Fibroblast of skin of right quadriceps (primary cell): ENCODE data around the gene THBS2.
"Not testable (repeated sequence)": the region's sequence is repeated elsewhere in the genome, so short reads cannot be mapped to it uniquely, and the experiment has no call there.

Source experiments
- DNase-seq: peaks from one replicate; pipeline ENCODE4 v3.0.0-alpha.2; 2013

The THBS2 gene

DNA sequence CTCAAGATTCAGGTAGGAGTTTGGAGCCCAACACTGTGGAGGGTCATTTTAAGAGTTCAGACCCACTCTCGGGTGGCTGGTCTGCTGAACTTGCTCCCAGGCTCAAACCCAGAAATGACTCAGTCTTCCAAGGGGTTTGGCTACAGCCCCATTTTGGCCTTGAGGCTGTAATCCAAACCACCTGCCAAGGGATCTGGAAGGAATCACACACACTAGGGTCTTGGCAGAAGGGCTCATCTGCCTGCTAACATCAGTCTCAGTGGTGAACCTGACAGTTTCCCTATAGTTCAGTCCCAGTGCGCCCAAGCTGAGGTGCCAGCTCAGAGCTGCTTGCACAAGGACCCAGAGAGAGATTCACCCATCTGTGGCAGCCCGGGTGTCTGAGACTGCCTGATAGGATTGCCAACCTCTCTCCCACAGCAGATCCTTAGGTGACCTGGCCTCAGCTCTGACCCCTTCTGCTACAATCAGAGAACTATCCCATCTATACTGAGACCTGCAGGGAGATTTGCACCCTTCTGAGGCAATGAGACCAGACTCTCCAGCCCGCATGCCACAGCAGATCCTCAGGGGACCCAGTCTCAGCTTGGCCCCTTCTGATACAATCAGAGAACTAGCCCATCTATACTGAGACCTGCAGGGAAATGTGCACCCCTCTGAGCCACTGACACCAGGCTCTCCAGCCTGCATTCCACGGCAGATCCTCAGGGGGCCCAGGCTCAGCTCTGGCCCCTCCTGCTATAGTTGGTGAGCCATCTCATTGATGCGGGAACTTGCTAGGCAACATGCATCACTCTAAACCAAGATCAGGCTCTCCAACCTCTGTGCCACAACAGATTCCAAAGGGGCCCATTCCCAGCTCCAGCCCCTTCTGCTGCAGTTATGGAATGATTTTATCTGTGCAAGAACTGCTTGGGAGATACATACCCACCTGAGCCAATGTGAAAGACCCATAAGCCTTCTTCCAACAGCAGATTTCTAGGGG is 48.2 kb downstream of the THBS2 start:
- DNase-seq: peak; percentile 59

DNA sequence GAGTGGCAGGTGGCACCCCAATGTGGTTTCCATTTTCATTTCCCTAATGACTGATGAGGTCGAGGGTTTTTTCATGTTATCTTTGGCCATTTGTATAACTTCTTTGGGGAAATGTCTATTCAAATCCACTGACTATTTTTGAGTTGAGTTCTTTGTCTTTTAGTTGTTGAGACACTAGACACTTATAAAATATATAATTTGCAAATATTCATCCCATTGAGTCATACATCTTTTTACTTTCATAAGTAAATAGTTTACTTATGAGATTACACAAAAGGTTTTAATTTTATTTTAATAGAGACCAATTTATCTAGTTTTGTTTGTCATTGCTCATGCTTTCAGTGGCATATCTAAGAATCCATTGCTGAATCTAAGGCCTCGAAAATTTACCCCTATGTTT is 49.5 kb downstream of the THBS2 start:
- no peak for DNase-seq

DNA sequence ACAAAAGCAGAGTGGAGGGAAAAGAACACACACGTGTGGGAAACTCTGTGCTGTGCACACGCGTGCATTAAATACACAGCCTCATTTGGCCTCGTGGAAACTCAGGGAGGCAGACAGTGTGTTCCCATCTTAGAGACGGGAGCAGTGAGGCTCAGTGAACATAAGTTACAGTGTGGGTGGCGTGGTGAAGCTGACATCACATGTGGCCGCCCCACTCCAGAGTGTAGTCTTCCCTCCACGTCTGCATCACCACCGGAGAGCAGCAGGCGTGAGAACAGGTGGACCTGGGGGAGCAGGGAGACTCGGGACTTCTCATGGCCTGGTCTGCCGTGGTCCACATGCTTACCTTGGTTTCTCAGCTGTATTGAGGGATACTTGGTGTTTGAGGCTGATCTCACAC is 51.7 kb downstream of the THBS2 start:
- no peak for DNase-seq

DNA sequence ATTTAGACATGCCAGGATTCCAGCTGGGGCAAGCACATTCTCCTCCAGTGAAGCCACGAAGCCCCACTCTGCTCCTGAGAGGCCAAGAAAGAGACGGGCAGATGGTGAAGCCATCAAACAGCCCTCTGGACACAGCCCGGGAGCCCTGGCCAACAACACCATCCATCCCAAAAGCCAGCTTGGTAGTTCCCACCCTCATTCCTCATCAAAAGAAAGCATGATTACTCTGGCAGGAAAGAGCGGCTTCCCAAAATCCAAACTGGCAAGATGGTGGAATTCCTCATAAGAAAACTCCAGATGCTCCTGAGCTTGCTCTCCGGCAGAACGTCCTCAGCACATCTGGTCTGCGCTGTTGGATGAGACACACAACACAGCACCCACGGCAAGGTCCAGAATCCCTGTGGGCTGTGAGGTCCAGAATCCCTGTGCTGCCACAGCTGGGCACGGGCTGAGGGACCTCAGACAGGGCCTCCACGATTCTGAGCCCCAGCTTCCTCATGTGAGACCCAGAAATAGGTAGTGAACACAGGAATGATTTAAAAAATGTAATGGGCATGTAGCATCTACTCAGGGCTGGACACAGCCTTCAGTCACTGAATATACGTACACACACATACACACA is 52.6 kb downstream of the THBS2 start:
- DNase-seq: no peak

DNA sequence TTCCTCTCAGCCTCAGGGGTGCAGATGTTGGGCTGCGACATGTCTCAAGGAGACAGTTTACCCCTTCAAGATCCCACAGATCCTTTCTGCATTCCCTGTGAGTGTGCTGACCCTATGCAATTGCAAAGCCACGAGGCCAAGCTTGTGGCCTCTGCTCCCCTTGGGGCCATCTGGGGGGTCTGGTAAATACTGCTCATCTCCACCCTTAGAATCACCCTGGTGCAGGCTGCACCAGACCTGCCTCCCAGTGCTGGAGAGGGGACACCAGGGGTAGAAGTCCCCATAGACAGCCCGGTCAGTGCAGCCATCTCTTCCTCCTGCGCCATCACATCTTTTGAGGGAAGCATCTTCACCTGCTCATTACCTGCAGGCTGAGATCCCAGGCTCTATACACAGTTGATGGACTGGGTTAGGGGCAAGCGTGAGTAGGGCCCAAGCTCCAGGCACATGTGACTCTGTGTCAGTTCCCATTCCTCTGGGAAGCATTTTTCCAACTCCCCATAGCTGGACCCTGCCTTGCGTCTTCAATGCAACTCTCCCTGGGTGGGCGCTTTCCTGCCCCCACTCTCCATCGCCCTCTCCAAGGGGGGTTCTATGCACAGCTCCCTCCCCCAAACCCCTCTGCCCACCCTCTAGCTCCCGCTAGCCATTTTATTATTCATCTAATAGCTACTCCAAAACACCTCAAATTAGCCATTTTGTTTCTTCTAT is 53.9 kb downstream of the THBS2 start:
- DNase-seq: no peak

GRCh38 chr6:169198885-169199284 is 54.8 kb downstream of the THBS2 start:
- no peak for DNase-seq

- DNase-seq: not testable (repeated sequence)
Measured at GRCh38 chr6:169197929-169198328, 55.7 kb downstream of the THBS2 start.

GRCh38 chr6:169196279-169196678 is 57.4 kb downstream of the THBS2 start:
- not testable (repeated sequence) for DNase-seq

DNA sequence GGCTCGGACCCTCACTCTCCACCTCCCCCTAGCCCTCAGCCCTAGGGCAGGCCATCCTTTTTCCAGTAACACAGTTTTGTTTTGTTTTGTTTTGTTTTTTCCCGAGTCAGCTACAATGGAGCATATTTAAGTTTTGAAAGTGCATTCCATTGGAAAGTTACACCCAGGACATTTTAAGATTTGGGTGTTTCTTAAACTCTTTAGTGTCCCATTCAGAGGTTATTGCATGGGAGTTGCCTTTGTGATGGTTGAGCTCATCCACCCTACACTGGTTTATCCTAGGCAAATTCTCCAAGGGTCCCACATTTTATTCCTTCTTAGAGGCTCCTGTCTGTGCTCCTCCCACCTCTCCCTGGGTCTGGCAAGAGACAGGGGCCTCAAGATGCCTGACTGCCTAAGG is 58.9 kb downstream of the THBS2 start:
- DNase-seq: no peak

GRCh38 chr6:169190970-169191369 is 62.7 kb downstream of the THBS2 start:
- DNase-seq: no peak

DNA sequence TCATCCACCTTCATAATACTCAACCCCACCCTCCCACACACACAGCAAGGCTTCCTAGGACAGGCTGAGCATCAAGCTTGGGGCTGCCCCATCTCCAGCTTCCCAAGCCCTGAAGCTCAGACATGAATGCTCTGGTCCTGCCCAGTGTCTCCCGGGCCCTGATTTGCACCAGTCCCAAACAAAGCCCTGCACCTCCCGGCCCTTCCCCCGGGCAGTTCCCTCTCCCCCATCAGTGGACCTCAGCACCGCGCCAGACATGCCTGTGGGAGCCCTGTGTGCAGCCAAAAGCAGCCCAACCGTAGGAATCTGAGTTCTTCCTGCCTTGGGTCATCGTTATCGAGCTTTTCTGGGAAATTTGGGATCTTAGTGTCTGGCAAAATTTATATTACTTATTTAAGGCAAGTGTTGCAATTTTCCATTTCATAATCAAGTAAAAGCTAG is 63.5 kb downstream of the THBS2 start:
- DNase-seq: peak; percentile 89

DNA sequence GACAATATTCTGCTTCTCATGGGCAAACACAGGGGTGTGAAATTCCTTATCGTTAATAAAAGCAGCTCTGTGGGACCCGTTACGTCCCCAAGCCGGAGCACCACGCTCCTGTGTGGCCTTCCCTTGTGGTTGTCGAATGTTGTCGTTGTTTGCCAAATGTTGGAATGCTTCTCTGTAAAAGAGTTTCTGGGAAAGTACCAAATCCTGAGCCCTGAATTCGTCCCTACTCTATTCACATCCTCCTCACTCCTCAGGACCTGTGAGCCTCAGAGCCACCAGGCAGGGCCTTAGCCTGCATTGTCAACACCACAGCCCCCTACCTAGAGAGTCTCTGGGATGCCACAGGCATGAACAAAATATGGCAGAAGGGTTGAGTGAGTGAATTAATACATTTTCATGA is 64.0 kb downstream of the THBS2 start:
- DNase-seq: no peak

- no peak for DNase-seq
Measured at GRCh38 chr6:169189182-169189581, 64.5 kb downstream of the THBS2 start.

GRCh38 chr6:169188475-169188874 is 65.2 kb downstream of the THBS2 start:
- DNase-seq: peak; percentile 88

DNA sequence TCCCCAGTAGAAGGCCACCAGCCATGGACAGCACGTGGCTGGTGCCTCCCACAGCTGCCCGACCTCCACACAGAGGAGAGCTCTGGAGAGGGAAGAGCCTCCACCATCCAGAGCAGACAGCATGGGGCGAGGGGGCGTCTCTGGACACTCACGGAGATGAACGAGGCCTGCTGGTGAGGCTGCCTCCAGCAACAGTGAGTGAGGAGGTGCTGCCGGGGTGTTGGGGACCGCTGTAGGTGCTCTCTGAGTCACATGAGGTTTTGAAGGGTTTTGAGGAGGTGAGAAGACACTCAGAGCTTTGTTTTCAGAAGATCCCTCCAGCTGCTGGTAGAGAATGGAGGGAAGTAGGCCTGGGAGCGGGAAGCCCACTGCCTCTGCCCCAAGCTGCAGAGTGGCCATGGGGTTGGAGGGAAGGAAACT is 65.6 kb downstream of the THBS2 start:
- DNase-seq: no peak

- no peak for DNase-seq
Measured at GRCh38 chr6:169186496-169187169, 67.0 kb downstream of the THBS2 start.

- DNase-seq: no peak
Measured at GRCh38 chr6:169185692-169186485, 67.8 kb downstream of the THBS2 start.

GRCh38 chr6:169185011-169185521 is 68.6 kb downstream of the THBS2 start:
- no peak for DNase-seq

GRCh38 chr6:169184419-169184818 is 69.2 kb downstream of the THBS2 start:
- no peak for DNase-seq

GRCh38 chr6:169183233-169183632 is 70.4 kb downstream of the THBS2 start:
- no peak for DNase-seq

GRCh38 chr6:169179831-169180230 is 73.8 kb downstream of the THBS2 start:
- not testable (repeated sequence) for DNase-seq
